GM21528 (cell line): ENCODE results near the gene PLA2G4D.
"Not testable (repeated sequence)": the region's sequence is repeated elsewhere in the genome, so short reads cannot be mapped to it uniquely, and the experiment has no call there.

Experiments used
- ATAC-seq: cut with Tn5 transposase; IDR thresholded peaks from one replicate; pipeline ENCODE4 v1.9.1; 2021; ENCODE audit warnings: mild to moderate bottlenecking, moderate library complexity; ENCODE audit not compliant: unreplicated experiment, low FRiP score

PLA2G4D gene

GRCh38 chr15:42092398-42093318, 1.7 kb downstream of the PLA2G4D start:
- ATAC-seq = no peak

GRCh38 chr15:42091753-42092397, 2.5 kb downstream of the PLA2G4D start:
- ATAC-seq = not testable (repeated sequence)

- ATAC-seq = no peak
Measured at GRCh38 chr15:42090781-42091180, 3.6 kb downstream of the PLA2G4D start.

GRCh38 chr15:42090370-42090769, 4.0 kb downstream of the PLA2G4D start:
- ATAC-seq = no peak

- no peak for ATAC-seq
Measured at GRCh38 chr15:42089942-42090341, 4.4 kb downstream of the PLA2G4D start.

- no peak for ATAC-seq
Measured at GRCh38 chr15:42088801-42089640, 5.3 kb downstream of the PLA2G4D start.

- ATAC-seq = no peak
Measured at GRCh38 chr15:42087926-42088800, 6.2 kb downstream of the PLA2G4D start.

GRCh38 chr15:42087460-42087859, 6.9 kb downstream of the PLA2G4D start:
- ATAC-seq = no peak

GRCh38 chr15:42085721-42086120, 8.6 kb downstream of the PLA2G4D start:
- no peak for ATAC-seq

GRCh38 chr15:42085236-42085605, 9.1 kb downstream of the PLA2G4D start:
- ATAC-seq = no peak

GRCh38 chr15:42084465-42085235, 9.7 kb downstream of the PLA2G4D start:
- no peak for ATAC-seq

GRCh38 chr15:42083916-42084315, 10.4 kb downstream of the PLA2G4D start:
- ATAC-seq = no peak

GRCh38 chr15:42083605-42083908, 10.8 kb downstream of the PLA2G4D start:
- no peak for ATAC-seq

- ATAC-seq = no peak
Measured at GRCh38 chr15:42082823-42083604, 11.3 kb downstream of the PLA2G4D start.

- ATAC-seq = no peak
Measured at GRCh38 chr15:42082141-42082540, 12.2 kb downstream of the PLA2G4D start.

GRCh38 chr15:42080919-42081830, 13.2 kb downstream of the PLA2G4D start:
- ATAC-seq = no peak

GRCh38 chr15:42080186-42080918, 14.0 kb downstream of the PLA2G4D start:
- no peak for ATAC-seq
